ENCODE results near the gene RNU1-2.
"Not testable (repeated sequence)": the region's sequence is repeated elsewhere in the genome, so short reads cannot be mapped to it uniquely, and the experiment has no call there.

DNA sequence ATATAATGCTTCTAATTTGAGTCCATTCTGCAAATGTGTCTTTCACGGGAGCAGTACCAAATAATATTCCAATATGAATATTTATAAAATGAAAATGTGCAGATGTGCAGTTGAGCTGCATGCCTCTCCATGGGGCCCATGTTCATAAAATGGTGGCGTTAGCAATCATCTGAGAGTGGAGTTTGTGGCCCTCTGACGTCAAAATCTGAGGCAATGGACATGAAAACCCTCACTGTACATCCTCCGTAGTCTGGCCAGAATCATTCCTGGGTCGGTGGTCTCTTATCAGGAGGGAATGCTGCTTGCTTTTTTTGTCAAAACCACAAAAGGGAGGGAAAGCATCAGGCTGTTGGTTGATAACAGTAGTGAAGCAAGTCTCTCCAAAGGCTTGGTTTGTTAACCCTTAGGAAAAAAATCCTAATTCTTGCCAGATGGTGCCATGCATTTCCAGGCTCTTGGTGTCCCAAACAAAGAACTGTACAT lies 5.2 kb upstream of the RNU1-2 start:
- not testable (repeated sequence) for TF ChIP-seq ZNF274 (IDR thresholded peaks at IDR 0.05; ENCODE audit: low read depth, low read length); SUZ12 (IDR thresholded peaks at IDR 0.05; ENCODE audit: extremely low read depth, insufficient read depth, insufficient read length)

Data from NT2/D1 (cell line).